ENCODE data around the gene HERPUD2. TPM values are rescaled to one million over a fixed set of nuclear protein-coding genes. Genes with fewer than 3 reads are reported as not detected.

HERPUD2 gene
- total RNA-seq, 1 experiment from 2014 or later, result 11.7 TPM

DNA sequence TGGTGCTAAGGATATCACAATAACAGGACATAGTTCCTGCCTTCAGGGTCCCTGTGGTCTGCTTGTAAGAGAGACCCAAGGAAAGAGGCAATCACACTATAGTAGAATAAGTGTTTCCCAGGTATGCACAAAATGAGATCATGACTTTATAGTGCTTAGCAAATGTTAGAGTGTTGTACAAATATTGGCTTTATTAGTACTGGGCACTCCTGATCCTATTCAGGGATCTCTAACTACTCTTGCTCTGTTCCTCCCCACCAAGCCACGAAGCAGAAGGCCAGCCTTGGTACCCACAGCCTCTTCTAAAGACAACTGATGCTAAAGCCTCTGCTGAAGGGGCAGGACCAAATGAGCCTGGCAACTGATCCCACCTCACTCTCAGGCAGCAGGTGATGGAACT, 75.1 kb downstream of the HERPUD2 start:
- ATAC-seq (no peak), DNase-seq (no peak)
- Histone ChIP-seq H3K4me1 (ENCODE audit: insufficient read depth, low read length) (no peaks in the 10 kb centered on the region), H3F3A (ENCODE audit: low read length, unreplicated experiment) (no peaks in the 10 kb centered on the region), H3K9ac (ENCODE audit: low read length) (no peak overlapping the region), H3K27ac (ENCODE audit: low read length) (no peak overlapping the region), H3K27me3 (ENCODE audit: low read length) (no peaks in the 10 kb centered on the region), H2AFZ (ENCODE audit: low read length) (no peak overlapping the region), H3K4me3 (ENCODE audit: low read length) (no peak overlapping the region), H3K9me2 (replicated peaks; ENCODE audit: low read length) (no peaks in the 10 kb centered on the region), H3K36me3 (ENCODE audit: low read depth, low read length) (no peaks in the 10 kb centered on the region; the same call in 1 of the 2 replicates), H3K79me2 (ENCODE audit: low read length) (no peaks in the 10 kb centered on the region), H3K4me2 (ENCODE audit: low read length) (no peak overlapping the region), H3K9me3 (ENCODE audit: low read length) (no peaks in the 10 kb centered on the region), H4K20me1 (ENCODE audit: low read length) (no peaks in the 10 kb centered on the region)
- POLR2A ChIA-PET (ENCODE audit: unreplicated experiment), result no interaction called here
- TF ChIP-seq EZH2 (IDR thresholded peaks at IDR 0.05; ENCODE audit: low read length, unreplicated experiment), result no peak
- BruUV-seq (replicated peaks), result no TSS peak
- CTCF ChIA-PET, result no interaction called here
- intact Hi-C loops (cut with micrococcal nuclease), result loop anchor here (5.0 to 10.0 kb wide), 2 partner anchors 83 to 545 kb away; no protein-coding TSS in a partner anchor

DNA sequence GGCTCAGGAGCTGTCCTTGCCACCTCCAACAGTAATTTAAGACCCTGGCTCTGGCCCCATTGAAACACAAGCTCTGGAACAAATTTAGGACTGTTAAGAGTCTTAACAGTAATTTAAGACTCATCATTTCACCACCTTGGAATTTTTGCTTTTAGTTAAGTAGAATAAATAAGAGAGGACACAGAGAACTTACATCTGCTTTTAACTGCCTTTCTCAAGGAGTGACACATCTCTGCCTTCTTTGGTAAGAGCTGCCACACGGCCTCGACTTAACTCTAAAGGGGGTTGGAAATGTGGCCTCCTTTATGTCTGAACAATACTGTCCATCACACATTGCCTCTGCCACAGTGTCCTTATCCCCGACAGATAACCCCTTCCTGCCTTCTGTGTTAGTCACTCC, 77.9 kb downstream of the HERPUD2 start:
- Histone ChIP-seq H3K4me3 (ENCODE audit: low read length) (no peak overlapping the region), H3K36me3 (ENCODE audit: low read depth, low read length) (no peaks in the 10 kb centered on the region), H2AFZ (ENCODE audit: low read length) (no peak overlapping the region), H3K9me2 (replicated peaks; ENCODE audit: low read length) (no peaks in the 10 kb centered on the region), H4K20me1 (ENCODE audit: low read length) (no peaks in the 10 kb centered on the region), H3K79me2 (ENCODE audit: low read length) (no peaks in the 10 kb centered on the region), H3K27me3 (ENCODE audit: low read length) (no peaks in the 10 kb centered on the region), H3K9me3 (ENCODE audit: low read length) (no peaks in the 10 kb centered on the region), H3K27ac (ENCODE audit: low read length) (no peak overlapping the region), H3K4me2 (ENCODE audit: low read length) (no peak overlapping the region), H3K9ac (ENCODE audit: low read length) (no peak overlapping the region), H3F3A (ENCODE audit: low read length, unreplicated experiment) (no peaks in the 10 kb centered on the region), H3K4me1 (ENCODE audit: insufficient read depth, low read length) (no peaks in the 10 kb centered on the region)
- ChIA-PET POLR2A (ENCODE audit: unreplicated experiment) (no interaction called here), CTCF (no interaction called here)
- no peak for ATAC-seq
- intact Hi-C loops (cut with micrococcal nuclease), result no loop called here
- no TSS peak for BruUV-seq (replicated peaks)
- no peak for DNase-seq
- TF ChIP-seq EZH2phosphoT487 (IDR thresholded peaks at IDR 0.05; ENCODE audit: borderline replicate concordance, low read length) (no peak), EZH2 (IDR thresholded peaks at IDR 0.05; ENCODE audit: low read length, unreplicated experiment) (no peak)
- TF ChIP-seq, protein P1, sequence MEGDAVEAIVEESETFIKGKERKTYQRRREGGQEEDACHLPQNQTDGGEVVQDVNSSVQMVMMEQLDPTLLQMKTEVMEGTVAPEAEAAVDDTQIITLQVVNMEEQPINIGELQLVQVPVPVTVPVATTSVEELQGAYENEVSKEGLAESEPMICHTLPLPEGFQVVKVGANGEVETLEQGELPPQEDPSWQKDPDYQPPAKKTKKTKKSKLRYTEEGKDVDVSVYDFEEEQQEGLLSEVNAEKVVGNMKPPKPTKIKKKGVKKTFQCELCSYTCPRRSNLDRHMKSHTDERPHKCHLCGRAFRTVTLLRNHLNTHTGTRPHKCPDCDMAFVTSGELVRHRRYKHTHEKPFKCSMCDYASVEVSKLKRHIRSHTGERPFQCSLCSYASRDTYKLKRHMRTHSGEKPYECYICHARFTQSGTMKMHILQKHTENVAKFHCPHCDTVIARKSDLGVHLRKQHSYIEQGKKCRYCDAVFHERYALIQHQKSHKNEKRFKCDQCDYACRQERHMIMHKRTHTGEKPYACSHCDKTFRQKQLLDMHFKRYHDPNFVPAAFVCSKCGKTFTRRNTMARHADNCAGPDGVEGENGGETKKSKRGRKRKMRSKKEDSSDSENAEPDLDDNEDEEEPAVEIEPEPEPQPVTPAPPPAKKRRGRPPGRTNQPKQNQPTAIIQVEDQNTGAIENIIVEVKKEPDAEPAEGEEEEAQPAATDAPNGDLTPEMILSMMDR (conservative IDR thresholded peaks at IDR 0.05; ENCODE audit: low read depth, low read length), result no peak

GRCh38 chr7:35613150-35613549, 81.8 kb downstream of the HERPUD2 start:
- Histone ChIP-seq H2AFZ (ENCODE audit: low read length) (no peak overlapping the region), H3K27ac (ENCODE audit: low read length) (no peak overlapping the region), H3K27me3 (ENCODE audit: low read length) (no peaks in the 10 kb centered on the region), H3F3A (ENCODE audit: low read length, unreplicated experiment) (no peaks in the 10 kb centered on the region), H3K4me1 (ENCODE audit: insufficient read depth, low read length) (no peaks in the 10 kb centered on the region), H3K9me3 (ENCODE audit: low read length) (no peaks in the 10 kb centered on the region), H3K9ac (ENCODE audit: low read length) (no peak overlapping the region), H3K36me3 (ENCODE audit: low read depth, low read length) (no peaks in the 10 kb centered on the region), H3K9me2 (replicated peaks; ENCODE audit: low read length) (no peaks in the 10 kb centered on the region), H3K4me2 (ENCODE audit: low read length) (no peak overlapping the region), H4K20me1 (ENCODE audit: low read length) (no peaks in the 10 kb centered on the region), H3K4me3 (ENCODE audit: low read length) (no peak overlapping the region), H3K79me2 (ENCODE audit: low read length) (no peaks in the 10 kb centered on the region)
- DNase-seq (no peak), ATAC-seq (no peak)
- TF ChIP-seq, protein P1 (conservative IDR thresholded peaks at IDR 0.05; ENCODE audit: low read depth, low read length), result no peak
- TF ChIP-seq EZH2phosphoT487 (IDR thresholded peaks at IDR 0.05; ENCODE audit: borderline replicate concordance, low read length), result no peak
- no peak for TF ChIP-seq EZH2 (IDR thresholded peaks at IDR 0.05; ENCODE audit: low read length, unreplicated experiment)
- POLR2A ChIA-PET (ENCODE audit: unreplicated experiment), result no interaction called here
- no TSS peak for BruUV-seq (replicated peaks)
- CTCF ChIA-PET, result interaction anchor here (0.5 to 0.6 kb wide), 2 partner anchors 42 to 188 kb away, joined by 5 to 11 read pairs; no protein-coding TSS in a partner anchor
- intact Hi-C loops (cut with micrococcal nuclease), result no loop called here

All from PC-3 (cell line).